A673 (cell line): ENCODE measurements around the gene EDN3.

Source experiments
- CTCF ChIP-seq: fragments of 300-800, 200-600 bp; sonication (generic); conservative IDR thresholded peaks from 2 replicates; pipeline ENCODE4 v1.5.1; 2017; ENCODE audit warnings: low read depth, mild to moderate bottlenecking, antibody characterized with exemption, low read length, moderate library complexity, mixed read lengths
- EZH2 ChIP-seq: fragments of 200-600 bp; sonication (generic); IDR thresholded peaks from 2 replicates; pipeline ENCODE4 v1.6.1; 2017; ENCODE audit warnings: borderline replicate concordance, low read depth, mild to moderate bottlenecking, mixed read lengths, antibody characterized with exemption, low read length; ENCODE audit not compliant: poor library complexity, severe bottlenecking

GRCh38 chr20:59320854-59321647 lies 20.6 kb downstream of the EDN3 start:
- TF ChIP-seq CTCF = no peak
- TF ChIP-seq EZH2 = no peak
